Esophagus muscularis mucosa (tissue), 4 donors: ENCODE results near the gene GMDS. TPM values are rescaled to one million over a fixed set of nuclear protein-coding genes. Genes with fewer than 3 reads are reported as not detected.

Experiments
- DNase-seq: peaks from one replicate; pipeline ENCODE4 v3.0.0-alpha.2; 2017; ENCODE audit errors: extremely low spot score
- H3K27ac ChIP-seq, 4 donors: fragments of 200-600 bp; sonication (generic); replicated peaks in 1 of 4; 1 replicate in 3 of 4; 2 replicates in 1 of 4; pipeline ENCODE4 v1.5.1; 2016 to 2019; ENCODE audit warnings: mild to moderate bottlenecking in 1 of 4
- H3K27me3 ChIP-seq, 4 donors: fragments of 200-600 bp; sonication (generic); one replicate each; pipeline versions ENCODE4 v1.5.1 to v1.6.0; 2016 to 2019
- H3K36me3 ChIP-seq, 4 donors: fragments of 200-600 bp; sonication (generic); one replicate each; pipeline ENCODE4 v1.5.1; 2016 to 2019
- H3K4me1 ChIP-seq, 4 donors: fragments of 200-600 bp; sonication (generic); one replicate each; pipeline ENCODE4 v1.5.1; 2016 to 2019
- H3K4me3 ChIP-seq, 4 donors: fragments of 200-600 bp; sonication (generic); 1 replicate in 2 of 4; 2 replicates in 2 of 4; pipeline ENCODE4 v1.5.1; 2016 to 2019; ENCODE audit warnings: mild to moderate bottlenecking in 4 of 4, moderate library complexity in 1 of 4
- H3K9me3 ChIP-seq, 4 donors: fragments of 200-600 bp; sonication (generic); 1 replicate in 3 of 4; 2 replicates in 1 of 4; pipeline ENCODE4 v1.5.1; 2016 to 2019
- CTCF ChIP-seq, 3 experiments: fragments of 200-600 bp in 2 of 3; fragments of 450-650 bp in 1 of 3; sonication (generic) in 2 of 3; IDR thresholded peaks; one replicate each; pipeline ENCODE4 v1.5.1; 2017 to 2019; ENCODE audit warnings: antibody characterized with exemption in 3 of 3, mild to moderate bottlenecking in 2 of 3, moderate library complexity in 1 of 3
- EP300 ChIP-seq: sonication (generic); formaldehyde crosslinking; IDR thresholded peaks from one replicate; pipeline ENCODE4 v1.6.1; 2017; ENCODE audit warnings: antibody characterized with exemption
- POLR2A ChIP-seq: fragments of 450-650 bp; IDR thresholded peaks from one replicate; pipeline ENCODE4 v1.6.1; 2017; ENCODE audit warnings: antibody characterized with exemption, moderate library complexity, mild to moderate bottlenecking, low read depth
- POLR2AphosphoS5 ChIP-seq, 2 donors: sonication (generic); formaldehyde crosslinking; IDR thresholded peaks; one replicate each; pipeline ENCODE4 v1.6.1; 2017; ENCODE audit warnings: antibody characterized with exemption in 2 of 2
- WGBS: methylation state at CpG from one replicate; pipeline ENCODE4 v1.1.5; 2018; 5-methylcytosine and 5-hydroxymethylcytosine counted together
- intact Hi-C: fragments of 100-400 bp; cut with DNase I; formaldehyde crosslinking; loops from one replicate; pipeline ENCODE4 v1.15.1; 2023
- total RNA-seq, 4 donors: library from RNA; depleted of rRNA; stranded (reverse); fragments of >200 nt; gene quantifications; one replicate each; pipeline versions ENCODE4 v1.1.0 to v1.2.1, GENCODE V29; 2016

Gene GMDS
- total RNA-seq, 4 donors from 2014 or later, result 3.6 to 14.1 (median 6.0) TPM

GRCh38 chr6:1945235-1945832 lies 300.1 kb downstream of the GMDS start:
- Histone ChIP-seq H3K27me3 (no peaks in the 10 kb centered on the region), H3K27ac (no peak overlapping the region), H3K36me3 (no peaks in the 10 kb centered on the region), H3K4me1 (no peaks in the 10 kb centered on the region), H3K4me3 (no peak overlapping the region), H3K9me3 (no peaks in the 10 kb centered on the region)
- DNase-seq, result no peak
- intact Hi-C loops, result no loop called here
- 91% methylated on average over 9 of the region's 9 CpGs for WGBS
- TF ChIP-seq EP300 (no peak), POLR2AphosphoS5 (IDR thresholded peaks at IDR 0.05) (no peak), CTCF (IDR thresholded peaks at IDR 0.05) (no peak), POLR2A (no peak)

GRCh38 chr6:1942834-1943233 lies 302.6 kb downstream of the GMDS start:
- 97% methylated on average over 6 of the region's 6 CpGs for WGBS
- Histone ChIP-seq H3K27me3 (no peaks in the 10 kb centered on the region), H3K4me1 (no peaks in the 10 kb centered on the region), H3K4me3 (no peak overlapping the region), H3K9me3 (no peaks in the 10 kb centered on the region), H3K27ac (no peak overlapping the region), H3K36me3 (no peaks in the 10 kb centered on the region)
- intact Hi-C loops, result no loop called here
- DNase-seq, result no peak
- TF ChIP-seq EP300 (no peak), POLR2AphosphoS5 (IDR thresholded peaks at IDR 0.05) (no peak), POLR2A (no peak), CTCF (IDR thresholded peaks at IDR 0.05) (no peak)

GRCh38 chr6:1941534-1941933 lies 303.9 kb downstream of the GMDS start:
- H3K4me1 ChIP-seq, result no peaks in the 10 kb centered on the region
- H3K36me3 ChIP-seq, result no peaks in the 10 kb centered on the region
- DNase-seq, result no peak
- intact Hi-C loops, result no loop called here
- no peaks in the 10 kb centered on the region for H3K27me3 ChIP-seq
- H3K4me3 ChIP-seq, result no peak overlapping the region
- 90% methylated on average over 4 of the region's 4 CpGs for WGBS
- TF ChIP-seq EP300 (no peak), POLR2A (no peak), CTCF (IDR thresholded peaks at IDR 0.05) (no peak), POLR2AphosphoS5 (IDR thresholded peaks at IDR 0.05) (no peak)
- no peaks in the 10 kb centered on the region for H3K9me3 ChIP-seq
- H3K27ac ChIP-seq, result no peak overlapping the region

- Histone ChIP-seq H3K9me3 (no peaks in the 10 kb centered on the region), H3K27ac (no peak overlapping the region), H3K4me3 (no peak overlapping the region), H3K27me3 (no peaks in the 10 kb centered on the region), H3K4me1 (no peaks in the 10 kb centered on the region), H3K36me3 (no peaks in the 10 kb centered on the region)
- intact Hi-C loops, result no loop called here
- WGBS, result 83% methylated on average over 2 of the region's 2 CpGs
- no peak for DNase-seq
- TF ChIP-seq CTCF (IDR thresholded peaks at IDR 0.05), result no peak
- TF ChIP-seq POLR2A, result no peak
- TF ChIP-seq POLR2AphosphoS5 (IDR thresholded peaks at IDR 0.05), result no peak
- no peak for TF ChIP-seq EP300
Observed at GRCh38 chr6:1940381-1940780, 305.0 kb downstream of the GMDS start.

GRCh38 chr6:1933292-1933691 lies 312.1 kb downstream of the GMDS start:
- no peak overlapping the region for H3K4me3 ChIP-seq
- H3K4me1 ChIP-seq, result no peaks in the 10 kb centered on the region
- H3K27me3 ChIP-seq, result no peaks in the 10 kb centered on the region
- TF ChIP-seq POLR2AphosphoS5 (IDR thresholded peaks at IDR 0.05) (no peak), CTCF (IDR thresholded peaks at IDR 0.05) (no peak), POLR2A (no peak), EP300 (no peak)
- DNase-seq, result peak; percentile 5
- intact Hi-C loops, result no loop called here
- no peaks in the 10 kb centered on the region for H3K36me3 ChIP-seq
- no peak overlapping the region for H3K27ac ChIP-seq
- WGBS, result 93% methylated on average over 4 of the region's 4 CpGs
- no peaks in the 10 kb centered on the region for H3K9me3 ChIP-seq
